ACC112 (cell line): Measurements from ENCODE around the gene C4BPA.

ENCODE experiments used
- H2AFZ ChIP-seq: fragments of 200-600 bp; sonication (generic); one replicate; pipeline ENCODE4 v1.6.0; 2017; ENCODE audit warnings: antibody characterized with exemption, low read length; ENCODE audit not compliant: unreplicated experiment
- H3K27ac ChIP-seq: fragments of 200-600 bp; sonication (generic); 2 replicates; pipeline ENCODE4 v1.5.1; 2014; ENCODE audit warnings: low read depth, mild to moderate bottlenecking, antibody characterized with exemption, low read length, moderate library complexity
- H3K27me3 ChIP-seq: fragments of 200-600 bp; sonication (generic); 2 replicates; pipeline ENCODE4 v1.6.1; 2014; ENCODE audit warnings: mild to moderate bottlenecking, antibody characterized with exemption, low read length, moderate library complexity, mixed read lengths; ENCODE audit not compliant: insufficient read depth
- H3K36me3 ChIP-seq: fragments of 200-600 bp; sonication (generic); 2 replicates; pipeline ENCODE4 v1.6.1; 2016; ENCODE audit warnings: mild to moderate bottlenecking, antibody characterized with exemption, low read length, moderate library complexity, mixed read lengths; ENCODE audit not compliant: insufficient read depth
- H3K4me1 ChIP-seq: fragments of 200-600 bp; sonication (generic); one replicate; pipeline ENCODE4 v1.6.1; 2016; ENCODE audit warnings: low read length, mixed read lengths; ENCODE audit not compliant: insufficient read depth, unreplicated experiment, control insufficient read depth
- H3K4me3 ChIP-seq: fragments of 200-600 bp; sonication (generic); 2 replicates; pipeline ENCODE4 v1.5.1; 2014; ENCODE audit warnings: mild to moderate bottlenecking, low read depth, low read length
- H3K79me2 ChIP-seq: fragments of 200-600 bp; sonication (generic); one replicate; pipeline ENCODE4 v1.6.0; 2016; ENCODE audit warnings: low read length; ENCODE audit not compliant: control insufficient read depth, unreplicated experiment, insufficient read depth

The C4BPA gene

GRCh38 chr1:207103892-207104373, at the start of gene C4BPA:
Gene C4BPA (plus strand): TSS chr1:207104233. CDS start chr1:207113026, 8,793 bp downstream.
- Histone ChIP-seq H3K79me2 (no peaks in the 10 kb centered on the region), H3K27ac (no peak within 1 kb of the TSS), H2AFZ (no peak within 1 kb of the TSS), H3K36me3 (no peaks in the 10 kb centered on the region), H3K27me3 (peaks cover 47% of the 10 kb centered on the region; the same call in 1 of the 2 replicates), H3K4me1 (no peaks in the 10 kb centered on the region), H3K4me3 (no peak within 1 kb of the TSS)

DNA sequence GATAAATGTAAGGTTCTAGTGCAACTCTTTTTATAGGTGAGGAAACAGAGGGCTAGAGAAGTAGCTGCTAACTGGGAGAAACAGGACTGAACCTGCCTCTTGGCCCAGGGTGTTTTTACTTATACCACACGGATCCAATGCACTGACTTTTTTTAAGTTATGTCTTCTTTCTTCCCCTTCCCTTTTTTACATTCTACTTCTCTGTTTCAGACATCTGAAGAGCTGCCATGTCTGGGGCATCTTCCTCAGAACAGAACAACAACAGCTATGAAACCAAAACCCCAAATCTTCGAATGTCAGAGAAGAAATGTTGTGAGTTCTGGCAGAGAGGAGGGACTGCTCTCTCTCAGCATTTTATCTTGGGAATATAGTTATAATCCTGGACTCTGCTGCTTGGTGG, 49.5 kb upstream of the C4BPA start:
- H2AFZ ChIP-seq = no peak overlapping the region
- H3K79me2 ChIP-seq = peaks cover 12% of the 10 kb centered on the region
- peaks cover under 1% of the 10 kb centered on the region; the same call in 1 of the 2 replicates for H3K36me3 ChIP-seq
- no peak overlapping the region for H3K4me3 ChIP-seq
- H3K27me3 ChIP-seq = no peaks in the 10 kb centered on the region
- H3K27ac ChIP-seq = no peak overlapping the region
- peaks cover 13% of the 10 kb centered on the region for H3K4me1 ChIP-seq

GRCh38 chr1:207055386-207056001, 48.5 kb upstream of the C4BPA start:
- H2AFZ ChIP-seq = no peak overlapping the region
- H3K4me1 ChIP-seq = peaks cover 11% of the 10 kb centered on the region
- no peaks in the 10 kb centered on the region for H3K27me3 ChIP-seq
- no peak overlapping the region for H3K27ac ChIP-seq
- H3K4me3 ChIP-seq = no peak overlapping the region
- no peaks in the 10 kb centered on the region for H3K36me3 ChIP-seq
- H3K79me2 ChIP-seq = peaks cover 3% of the 10 kb centered on the region

DNA sequence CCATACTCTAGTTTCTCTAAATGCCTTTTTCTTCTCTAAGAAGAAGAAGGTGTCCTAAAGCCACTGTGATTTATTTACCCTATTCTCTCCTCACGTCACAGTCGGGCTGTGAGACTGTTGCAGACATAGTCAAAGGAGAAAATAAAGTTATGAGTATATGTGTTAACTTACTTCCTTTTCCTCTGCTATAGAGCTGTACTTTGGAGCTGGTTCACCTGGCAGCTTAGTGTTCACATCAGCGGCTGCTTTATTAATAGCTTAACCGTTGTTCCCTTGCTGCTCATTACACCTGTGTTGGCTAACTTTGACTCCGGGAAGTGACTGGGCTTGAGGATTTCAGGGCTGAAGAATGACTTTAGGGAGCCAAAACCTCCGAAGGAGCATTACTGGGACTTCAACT, 47.4 kb upstream of the C4BPA start:
- Histone ChIP-seq H3K4me3 (no peak overlapping the region), H3K4me1 (peaks cover 6% of the 10 kb centered on the region), H3K27ac (no peak overlapping the region), H2AFZ (no peak overlapping the region), H3K27me3 (no peaks in the 10 kb centered on the region), H3K36me3 (no peaks in the 10 kb centered on the region), H3K79me2 (no peaks in the 10 kb centered on the region)

DNA sequence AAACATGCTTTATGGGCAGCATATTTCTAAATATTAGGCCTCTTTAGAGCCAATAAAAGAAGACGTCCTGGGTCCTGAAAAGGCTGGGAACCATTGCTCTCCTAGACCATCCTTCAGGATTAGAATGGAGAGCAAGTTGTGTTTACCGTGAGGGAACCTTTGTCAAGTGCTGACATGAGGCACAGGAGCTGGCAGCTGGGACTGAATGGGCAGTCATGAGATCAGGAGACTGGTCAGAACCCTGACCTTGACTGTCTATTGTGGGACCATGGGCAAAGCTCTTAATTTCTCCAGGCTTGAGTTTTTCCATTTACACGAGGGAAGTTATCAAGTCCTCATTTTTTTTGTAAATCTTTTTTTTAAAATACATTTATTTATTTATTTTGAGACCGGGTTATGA, 45.8 kb upstream of the C4BPA start:
- Histone ChIP-seq H2AFZ (no peak overlapping the region), H3K27me3 (no peaks in the 10 kb centered on the region), H3K4me1 (no peaks in the 10 kb centered on the region), H3K36me3 (no peaks in the 10 kb centered on the region), H3K79me2 (no peaks in the 10 kb centered on the region), H3K27ac (no peak overlapping the region), H3K4me3 (no peak overlapping the region)

- Histone ChIP-seq H3K27me3 (no peaks in the 10 kb centered on the region), H2AFZ (no peak overlapping the region), H3K79me2 (no peaks in the 10 kb centered on the region), H3K4me3 (no peak overlapping the region), H3K27ac (no peak overlapping the region), H3K4me1 (no peaks in the 10 kb centered on the region), H3K36me3 (no peaks in the 10 kb centered on the region)
These were observed 44.9 kb upstream of the C4BPA start for GRCh38 chr1:207058878-207059867.

DNA sequence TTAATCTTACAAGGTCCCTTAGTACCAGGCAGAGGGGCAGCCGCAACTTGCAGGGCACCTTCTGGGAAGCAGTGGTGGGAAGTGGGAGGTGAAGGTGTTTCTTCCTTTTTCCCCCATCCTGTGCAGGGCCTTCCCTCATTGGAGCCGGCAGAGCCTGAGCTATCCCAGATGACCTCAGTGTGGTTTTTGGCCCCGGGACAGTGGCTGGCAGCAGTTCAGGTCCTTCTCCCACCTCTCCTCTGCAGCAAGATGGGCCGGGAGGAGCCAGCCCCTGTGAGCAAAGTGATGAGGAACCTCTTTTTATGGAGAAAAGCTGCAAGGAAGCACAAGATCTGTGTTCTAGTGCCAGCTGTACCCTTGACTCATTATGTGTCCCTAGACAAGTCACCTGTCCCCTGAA, 44.2 kb upstream of the C4BPA start:
- Histone ChIP-seq H3K36me3 (no peaks in the 10 kb centered on the region), H3K4me1 (no peaks in the 10 kb centered on the region), H3K4me3 (no peak overlapping the region), H3K79me2 (no peaks in the 10 kb centered on the region), H3K27me3 (no peaks in the 10 kb centered on the region), H2AFZ (no peak overlapping the region), H3K27ac (no peak overlapping the region)

- H3K4me3 ChIP-seq = no peak overlapping the region
- H3K36me3 ChIP-seq = no peaks in the 10 kb centered on the region
- H3K27me3 ChIP-seq = no peaks in the 10 kb centered on the region
- H3K4me1 ChIP-seq = no peaks in the 10 kb centered on the region
- H3K27ac ChIP-seq = no peak overlapping the region
- H3K79me2 ChIP-seq = no peaks in the 10 kb centered on the region
- H2AFZ ChIP-seq = no peak overlapping the region
These were observed 43.4 kb upstream of the C4BPA start for GRCh38 chr1:207060596-207060995.

DNA sequence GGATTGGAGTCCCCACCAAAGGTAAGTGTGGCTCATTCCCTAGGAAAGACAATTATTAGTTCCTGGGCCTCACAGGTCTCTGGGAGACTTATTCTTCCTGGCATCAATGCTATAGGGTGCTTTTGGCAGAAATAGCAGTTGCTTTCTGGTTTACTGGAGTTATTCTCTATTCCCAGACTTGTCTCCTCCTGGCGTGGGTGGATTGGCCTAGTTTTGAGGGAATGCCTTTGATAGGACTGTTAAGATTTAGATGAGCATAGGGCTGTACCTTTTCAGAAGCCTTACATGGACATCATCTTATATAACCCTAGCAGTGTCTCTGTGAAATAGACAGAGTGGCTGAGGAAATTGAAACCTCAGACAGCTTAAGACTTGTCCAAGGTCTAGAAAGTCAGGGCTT, 42.0 kb upstream of the C4BPA start:
- Histone ChIP-seq H3K27ac (no peak overlapping the region), H3K4me1 (no peaks in the 10 kb centered on the region), H3K79me2 (no peaks in the 10 kb centered on the region), H3K36me3 (no peaks in the 10 kb centered on the region), H3K27me3 (no peaks in the 10 kb centered on the region), H2AFZ (no peak overlapping the region), H3K4me3 (no peak overlapping the region)

- no peaks in the 10 kb centered on the region for H3K27me3 ChIP-seq
- H3K79me2 ChIP-seq = no peaks in the 10 kb centered on the region
- no peak overlapping the region for H3K4me3 ChIP-seq
- H3K36me3 ChIP-seq = no peaks in the 10 kb centered on the region
- H3K4me1 ChIP-seq = no peaks in the 10 kb centered on the region
- no peak overlapping the region for H2AFZ ChIP-seq
- H3K27ac ChIP-seq = no peak overlapping the region
These were observed 41.0 kb upstream of the C4BPA start for GRCh38 chr1:207063014-207063413.
